Activated naive CD4-positive, alpha-beta T cell treated with Interleukin-2 at 50 U/mL for 16 hours (primary cell): ENCODE data around the gene CENPL.
"Not testable (repeated sequence)": the region's sequence is repeated elsewhere in the genome, so short reads cannot be mapped to it uniquely, and the experiment has no call there.

Experiments used
- DNase-seq: peaks from one replicate; pipeline ENCODE4 v3.0.0-alpha.2; 2020

Gene CENPL

GRCh38 chr1:173856903-173857302 lies 32.2 kb upstream of the CENPL start:
- no peak for DNase-seq

GRCh38 chr1:173856014-173856413 lies 31.3 kb upstream of the CENPL start:
- no peak for DNase-seq

- DNase-seq: no peak
Measured at GRCh38 chr1:173853074-173853473, 28.4 kb upstream of the CENPL start.

GRCh38 chr1:173852105-173852504 lies 27.4 kb upstream of the CENPL start:
- DNase-seq: no peak

GRCh38 chr1:173832748-173833147 lies 8.1 kb upstream of the CENPL start:
- no peak for DNase-seq

GRCh38 chr1:173827611-173828010 lies 2.9 kb upstream of the CENPL start:
- no peak for DNase-seq

GRCh38 chr1:173823781-173824314 lies 835 bp downstream of the CENPL start:
- no peak for DNase-seq

GRCh38 chr1:173821680-173822079 lies 3.0 kb downstream of the CENPL start:
- DNase-seq: no peak

GRCh38 chr1:173818459-173818858 lies 6.2 kb downstream of the CENPL start:
- DNase-seq: no peak

GRCh38 chr1:173813654-173814053 lies 11.0 kb downstream of the CENPL start:
- not testable (repeated sequence) for DNase-seq

- DNase-seq: no peak
Measured at GRCh38 chr1:173802961-173803360, 21.7 kb downstream of the CENPL start.

GRCh38 chr1:173799995-173800394 lies 24.7 kb downstream of the CENPL start:
- DNase-seq: not testable (repeated sequence)

GRCh38 chr1:173798078-173798477 lies 26.6 kb downstream of the CENPL start:
- DNase-seq: no peak

GRCh38 chr1:173789841-173790240 lies 34.8 kb downstream of the CENPL start:
- DNase-seq: no peak

- DNase-seq: no peak
Measured at GRCh38 chr1:173784997-173785396, 39.7 kb downstream of the CENPL start.

- DNase-seq: no peak
Measured at GRCh38 chr1:173779936-173780335, 44.7 kb downstream of the CENPL start.

- no peak for DNase-seq
Measured at GRCh38 chr1:173775578-173776226, 49.0 kb downstream of the CENPL start.

- no peak for DNase-seq
Measured at GRCh38 chr1:173771560-173771959, 53.1 kb downstream of the CENPL start.

GRCh38 chr1:173770330-173770729 lies 54.4 kb downstream of the CENPL start:
- peak; percentile 34 for DNase-seq

- DNase-seq: no peak
Measured at GRCh38 chr1:173768827-173769226, 55.9 kb downstream of the CENPL start.

- DNase-seq: no peak
Measured at GRCh38 chr1:173768206-173768605, 56.5 kb downstream of the CENPL start.

- not testable (repeated sequence) for DNase-seq
Measured at GRCh38 chr1:173764331-173764730, 60.4 kb downstream of the CENPL start.

- DNase-seq: no peak
Measured at GRCh38 chr1:173758980-173759379, 65.7 kb downstream of the CENPL start.

GRCh38 chr1:173758110-173758509 lies 66.6 kb downstream of the CENPL start:
- no peak for DNase-seq

- no peak for DNase-seq
Measured at GRCh38 chr1:173757666-173758065, 67.0 kb downstream of the CENPL start.
